IMR-90 (cell line): ENCODE results near the gene STAC. TPM values are rescaled to one million over a fixed set of nuclear protein-coding genes. Genes with fewer than 3 reads are reported as not detected.
"Not testable (repeated sequence)": the region's sequence is repeated elsewhere in the genome, so short reads cannot be mapped to it uniquely, and the experiment has no call there.

Experiments
- ATAC-seq: fragments of 200-7000 bp; cut with Tn5 transposase; 2 replicates; pipeline ENCODE4 v1.9.1; 2020; ENCODE audit warnings: low read depth, mild to moderate bottlenecking, moderate library complexity
- BruUV-seq: library from RNA; stranded (reverse); fragments of 400-500 nt; replicated peaks from 2 replicates; lab custom pipeline; 2021; lab: Mats Ljungman, UMichigan
- CTCF ChIA-PET: fragments of 300-600 bp; formaldehyde crosslinking; extraction: SDS; loops from one replicate; lab custom pipeline; 2021; ENCODE audit warnings: antibody characterized with exemption; lab: Yijun Ruan, JAX
- POLR2A ChIA-PET: fragments of 300-600 bp; sonication (Branson Sonifier 250); formaldehyde crosslinking; loops from one replicate; lab custom pipeline; 2022; ENCODE audit warnings: antibody characterized with exemption; ENCODE audit not compliant: unreplicated experiment; lab: Charles Lee
- DNase-seq: peaks from one replicate; pipeline ENCODE4 v3.0.0; 2013
- H2AFZ ChIP-seq: replicated peaks from 2 replicates; pipeline ENCODE3; 2013; ENCODE audit warnings: low read length, mild to moderate bottlenecking; ENCODE audit not compliant: poor library complexity
- H2AK5ac ChIP-seq: 2 replicates; pipeline ENCODE4 v1.6.1; 2013; ENCODE audit warnings: low read depth, low read length, inconsistent platforms
- H2AK9ac ChIP-seq: replicated peaks from 2 replicates; pipeline ENCODE3; 2013; ENCODE audit warnings: mild to moderate bottlenecking, low read depth, low read length, moderate library complexity; ENCODE audit not compliant: poor library complexity
- H2BK120ac ChIP-seq: 2 replicates; pipeline ENCODE4 v1.6.1; 2013; ENCODE audit warnings: low read depth, low read length, inconsistent platforms
- H2BK15ac ChIP-seq: 3 replicates; pipeline ENCODE4 v1.6.1; 2013; ENCODE audit warnings: low read depth, low read length, inconsistent platforms
- H2BK20ac ChIP-seq: 2 replicates; pipeline ENCODE4 v1.6.1; 2013; ENCODE audit warnings: low read depth, mild to moderate bottlenecking, inconsistent platforms, low read length, moderate library complexity
- H2BK5ac ChIP-seq: 2 replicates; pipeline ENCODE4 v1.6.1; 2013; ENCODE audit warnings: mild to moderate bottlenecking, low read depth, low read length, inconsistent platforms; ENCODE audit not compliant: poor library complexity, severe bottlenecking
- H3K14ac ChIP-seq: replicated peaks from 2 replicates; pipeline ENCODE4 v1.6.1; 2013; ENCODE audit warnings: low read depth, low read length, inconsistent platforms
- H3K18ac ChIP-seq: 2 replicates; pipeline ENCODE4 v1.6.1; 2013; ENCODE audit warnings: low read depth, low read length, control low read depth
- H3K23ac ChIP-seq: 2 replicates; pipeline ENCODE4 v1.6.1; 2013; ENCODE audit warnings: low read depth, low read length, inconsistent platforms
- H3K27ac ChIP-seq: 2 replicates; pipeline ENCODE4 v1.5.1; 2013; ENCODE audit warnings: mild to moderate bottlenecking, control low read depth, low read length; ENCODE audit not compliant: insufficient read depth
- H3K27me3 ChIP-seq: 2 replicates; pipeline ENCODE4 v1.6.1; 2013; ENCODE audit warnings: low read length; ENCODE audit not compliant: control insufficient read depth, insufficient read depth
- H3K36me3 ChIP-seq: 2 replicates; pipeline ENCODE4 v1.6.1; 2013; ENCODE audit warnings: low read length, mixed read lengths; ENCODE audit not compliant: control insufficient read depth, insufficient read depth
- H3K4ac ChIP-seq: 2 replicates; pipeline ENCODE4 v1.6.1; 2013; ENCODE audit warnings: low read depth, low read length, inconsistent platforms
- H3K4me1 ChIP-seq: 2 replicates; pipeline ENCODE4 v1.6.1; 2013; ENCODE audit warnings: low read length, mixed read lengths; ENCODE audit not compliant: control insufficient read depth, insufficient read depth
- H3K4me2 ChIP-seq: 2 replicates; pipeline ENCODE4 v1.6.1; 2013; ENCODE audit warnings: low read depth, mild to moderate bottlenecking, control low read depth, low read length, moderate library complexity
- H3K4me3 ChIP-seq: 2 replicates; pipeline ENCODE4 v1.5.1; 2013; ENCODE audit warnings: low read depth, mild to moderate bottlenecking, control low read depth, low read length, moderate library complexity; ENCODE audit not compliant: insufficient read depth
- H3K56ac ChIP-seq: 2 replicates; pipeline ENCODE4 v1.6.1; 2013; ENCODE audit warnings: low read length, inconsistent platforms; ENCODE audit not compliant: insufficient read depth; ENCODE audit errors: extremely low read depth
- H3K79me1 ChIP-seq, 2 experiments: 2 replicates each; pipeline ENCODE4 v1.6.1; 2013; ENCODE audit warnings: low read length in 2 of 2, inconsistent platforms in 1 of 2, low read depth in 1 of 2
- H3K9ac ChIP-seq: 2 replicates; pipeline ENCODE4 v1.6.1; 2013; ENCODE audit warnings: low read depth, low read length, control low read depth
- H3K9me1 ChIP-seq: 2 replicates; pipeline ENCODE4 v1.6.1; 2013; ENCODE audit warnings: low read length, inconsistent platforms; ENCODE audit not compliant: insufficient read depth
- H3K9me3 ChIP-seq: 2 replicates; pipeline ENCODE4 v1.6.1; 2013; ENCODE audit warnings: low read length; ENCODE audit not compliant: control insufficient read depth, insufficient read depth
- H4K20me1 ChIP-seq: 2 replicates; pipeline ENCODE4 v1.6.1; 2013; ENCODE audit warnings: low read length, inconsistent platforms; ENCODE audit not compliant: insufficient read depth
- H4K5ac ChIP-seq: 2 replicates; pipeline ENCODE4 v1.6.1; 2013; ENCODE audit warnings: mild to moderate bottlenecking, low read depth, low read length, control low read depth
- H4K8ac ChIP-seq, 2 experiments: 2 replicates each; pipeline ENCODE4 v1.6.1; 2013; ENCODE audit warnings: low read depth in 2 of 2, low read length in 2 of 2, control low read depth in 1 of 2, inconsistent platforms in 1 of 2
- H4K91ac ChIP-seq: 2 replicates; pipeline ENCODE4 v1.6.1; 2013; ENCODE audit warnings: low read depth, low read length, inconsistent platforms; ENCODE audit not compliant: insufficient read depth
- WGBS, 2 experiments: methylation state at CpG; one replicate each; pipeline versions ENCODE4 v1.1.5 to v1.1.7; 2013; ENCODE audit warnings: missing lambda C conversion rate in 2 of 2; ENCODE audit not compliant: insufficient read length in 1 of 2; ENCODE audit errors: extremely low coverage in 2 of 2; 5-methylcytosine and 5-hydroxymethylcytosine counted together
- dilution Hi-C: fragments of 300-500 bp; cut with HindIII; formaldehyde crosslinking; loops from one replicate; pipeline ENCODE4 v1.14.3; 2018; ENCODE audit warnings: low sequenced_read_pairs; ENCODE audit not compliant: unreplicated experiment
- in situ Hi-C: fragments of 300-500 bp; cut with MboI; formaldehyde crosslinking; loops from 3 replicates; pipeline ENCODE4 v1.14.3; 2019; ENCODE audit warnings: low sequenced_read_pairs, inconsistent platforms, mixed read lengths
- intact Hi-C: fragments of 100-400 bp; cut with micrococcal nuclease; formaldehyde crosslinking; loops from 2 replicates; pipeline ENCODE4 v1.10.0; 2022
- polyA plus RNA-seq, 3 experiments: library from polyadenylated mRNA; depleted of rRNA; stranded (reverse); fragments of >200 nt; gene quantifications; 2 replicates each; pipeline ENCODE4 v1.2.3, GENCODE V29; 2012; ENCODE audit warnings: low replicate concordance in 1 of 3
- total RNA-seq: library from RNA; depleted of rRNA; stranded (reverse); fragments of >200 nt; gene quantifications from 2 replicates; pipeline ENCODE4 v1.2.3, GENCODE V29; 2012

Gene STAC
- total and polyA plus RNA-seq, 2 of the 4 experiments (the other 2 are of a cell fraction), result 0.19 to 0.36 TPM

DNA sequence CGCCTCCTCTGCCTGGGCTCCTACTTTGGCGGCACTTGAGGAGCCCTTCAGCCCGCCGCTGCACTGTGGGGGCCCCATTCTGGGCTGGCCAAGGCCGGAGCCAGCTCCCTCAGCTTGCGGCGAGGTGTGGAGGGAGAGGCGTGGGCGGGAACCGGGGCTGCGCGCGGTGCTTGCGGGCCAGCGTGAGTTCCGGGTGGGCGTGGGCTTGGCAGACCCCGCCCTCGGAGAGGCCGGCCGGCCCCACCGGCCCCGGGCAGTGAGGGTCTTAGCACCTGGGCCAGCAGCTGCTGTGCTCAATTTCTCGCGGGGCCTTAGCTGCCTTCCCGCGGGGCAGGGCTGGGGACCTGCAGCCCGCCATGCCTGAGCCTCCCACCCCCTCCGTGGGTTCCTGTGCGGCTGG lies 72.9 kb downstream of the STAC start:
- H3K4me2 ChIP-seq, H2BK5ac ChIP-seq, H3K27me3 ChIP-seq, H2BK120ac ChIP-seq, H2AFZ ChIP-seq, H2AK9ac ChIP-seq, ATAC-seq, H3K14ac ChIP-seq, H4K91ac ChIP-seq, H3K18ac ChIP-seq, dilution Hi-C loops, H4K5ac ChIP-seq, H3K4me3 ChIP-seq, in situ Hi-C loops, intact Hi-C loops, H2BK15ac ChIP-seq, H3K36me3 ChIP-seq, H3K9ac ChIP-seq, CTCF ChIA-PET, H3K9me3 ChIP-seq, BruUV-seq, H3K27ac ChIP-seq, H3K56ac ChIP-seq, POLR2A ChIA-PET, H3K23ac ChIP-seq, H4K20me1 ChIP-seq, H3K4ac ChIP-seq, H3K9me1 ChIP-seq, H2BK20ac ChIP-seq, H4K8ac ChIP-seq, H3K79me1 ChIP-seq, H2AK5ac ChIP-seq, DNase-seq, H3K4me1 ChIP-seq: not testable (repeated sequence)
- WGBS, 2 experiments, result 63% methylated on average over 7 of the region's 30 CpGs; no CpG with 5 or more reads in 1 of the 2 experiments

DNA sequence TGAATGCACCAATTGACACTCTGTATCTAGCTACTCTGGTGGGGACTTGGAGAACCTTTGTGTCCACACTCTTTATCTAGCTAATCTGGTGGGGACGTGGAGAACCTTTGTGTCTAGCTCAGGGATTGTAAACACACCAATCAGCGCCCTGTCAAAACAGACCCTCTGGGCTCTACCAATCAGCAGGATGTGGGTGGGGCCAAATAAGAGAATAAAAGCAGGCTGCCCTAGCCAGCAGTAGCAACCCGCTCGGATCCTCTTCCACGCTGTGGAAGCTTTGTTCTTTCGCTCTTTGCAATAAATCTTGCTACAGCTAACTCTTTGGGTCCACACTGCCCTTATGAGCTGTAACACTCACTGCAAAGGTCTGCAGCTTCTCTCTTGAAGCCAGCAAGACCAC lies 73.6 kb downstream of the STAC start:
- intact Hi-C loops, H2AK9ac ChIP-seq, H3K4me2 ChIP-seq, DNase-seq, POLR2A ChIA-PET, H2AK5ac ChIP-seq, H4K8ac ChIP-seq, H3K9me1 ChIP-seq, H3K27me3 ChIP-seq, ATAC-seq, CTCF ChIA-PET, H3K9ac ChIP-seq, H2BK20ac ChIP-seq, H3K9me3 ChIP-seq, in situ Hi-C loops, H3K56ac ChIP-seq, H4K20me1 ChIP-seq, H3K23ac ChIP-seq, H2BK120ac ChIP-seq, H2AFZ ChIP-seq, H4K91ac ChIP-seq, H3K4me3 ChIP-seq, H3K36me3 ChIP-seq, BruUV-seq, dilution Hi-C loops, H3K27ac ChIP-seq, H3K79me1 ChIP-seq, H3K18ac ChIP-seq, H3K4me1 ChIP-seq, H2BK5ac ChIP-seq, H3K4ac ChIP-seq, H4K5ac ChIP-seq, H2BK15ac ChIP-seq, H3K14ac ChIP-seq: not testable (repeated sequence)
- 50% methylated on average over 2 of the region's 6 CpGs; no CpG with 5 or more reads in 1 of the 2 experiments for WGBS, 2 experiments
